Heart left ventricle (tissue), 16 donors: ENCODE data around the gene DNAJB12. TPM values are rescaled to one million over a fixed set of nuclear protein-coding genes. Genes with fewer than 3 reads are reported as not detected.

Experiments used
- ATAC-seq, 4 donors: fragments of 200-7000 bp; cut with Tn5 transposase; one replicate each; pipeline ENCODE4 v1.9.1; 2020 to 2022; ENCODE audit warnings: moderate library complexity in 4 of 4, mild to moderate bottlenecking in 3 of 4, moderate number of reproducible peaks in 1 of 4
- DNase-seq, 5 donors: peaks; one replicate each; pipeline ENCODE4 v3.0.0-alpha.2; 2020
- H3K27ac ChIP-seq, 12 donors: fragments of 200-600 bp; sonication (generic) in 4 of 12; one replicate each; pipeline versions ENCODE4 v1.5.0 to v1.8.0; 2016 to 2022; ENCODE audit warnings: mild to moderate bottlenecking in 2 of 12
- H3K27me3 ChIP-seq, 9 donors: fragments of 200-600 bp; sonication (generic) in 2 of 9; one replicate each; pipeline versions ENCODE4 v1.5.1 to v1.8.0; 2016 to 2022; ENCODE audit warnings: mild to moderate bottlenecking in 3 of 9
- H3K36me3 ChIP-seq, 9 donors: fragments of 200-600 bp; sonication (generic) in 2 of 9; one replicate each; pipeline versions ENCODE4 v1.5.0 to v1.8.0; 2018 to 2022; ENCODE audit warnings: mild to moderate bottlenecking in 2 of 9
- H3K4me1 ChIP-seq, 12 donors: fragments of 200-600 bp; sonication (generic) in 4 of 12; one replicate each; pipeline versions ENCODE4 v1.5.0 to v1.8.0; 2016 to 2022; ENCODE audit warnings: mild to moderate bottlenecking in 3 of 12
- H3K4me3 ChIP-seq, 12 donors: fragments of 200-600 bp; sonication (generic) in 4 of 12; one replicate each; pipeline versions ENCODE4 v1.5.0 to v1.8.0; 2017 to 2022; ENCODE audit warnings: mild to moderate bottlenecking in 9 of 12, moderate library complexity in 4 of 12
- H3K9me3 ChIP-seq, 12 donors: fragments of 200-600 bp; sonication (generic) in 4 of 12; one replicate each; pipeline versions ENCODE4 v1.5.0 to v1.8.0; 2016 to 2022; ENCODE audit warnings: mild to moderate bottlenecking in 1 of 12
- POLR2A ChIP-seq, 2 donors: fragments of 450-650 bp; IDR thresholded peaks; one replicate each; pipeline ENCODE4 v1.6.1; 2017; ENCODE audit warnings: antibody characterized with exemption in 2 of 2, mild to moderate bottlenecking in 2 of 2, moderate library complexity in 2 of 2
- WGBS, 4 donors: extraction: QIAGEN DNeasy Blood & Tissue Kit in 2 of 4; methylation state at CpG; one replicate each; pipeline versions ENCODE4 v1.1.5 to v1.1.7; 2013 to 2018; 5-methylcytosine and 5-hydroxymethylcytosine counted together
- intact Hi-C, 10 donors: fragments of 100-400 bp; cut with DNase I; formaldehyde crosslinking; loops; one replicate each; pipeline versions ENCODE4 v1.11.1 to v1.14.2; 2022
- polyA plus RNA-seq, 2 donors: library from polyadenylated mRNA; stranded (reverse); fragments of 200-250 nt; gene quantifications; one replicate each; pipeline ENCODE4 v1.2.3, GENCODE V29; 2013
- total RNA-seq, 9 donors: library from RNA; depleted of rRNA in 2 of 9; stranded (reverse); fragments of >200 nt in 2 of 9; fragmentation: NEBNext Ultra II Directional in 3 of 9; extraction: Animal tissue kit (Norgen Biotek cat#: 25700) in 3 of 9; gene quantifications; one replicate each; pipeline versions ENCODE4 v1.1.0 to v1.2.4, GENCODE V29; 2016 to 2023
- TF ChIP-seq, protein P1 (sequence below), 12 donors: fragments of 200-600 bp; sonication (generic) in 4 of 12; IDR thresholded peaks; one replicate each; pipeline versions ENCODE4 v1.5.0 to v1.8.0; 2018 to 2022; ENCODE audit warnings: antibody characterized with exemption in 12 of 12, mild to moderate bottlenecking in 5 of 12
- donor health status: ischemic (EF 13 %, LVEDD 7.1; RV severe dilation, severe dysfunction).
- donor health status: healthy with polysubstance abuse.
- donor health status: DM: no; HTN: yes; CAD: no.
- donor health status: DM: no; HTN: no; CAD: no.
- donor health status: ischemic (EF 25% LVEDD 6.9; RV normal size, moderate dysfunction).
- donor health status: ischemic (EF 25% LVEDD 5.7; RV mildly dilated, moderate dysfunction).
- donor health status: healthy.
- donor health status: DM: yes; HTN: yes; CAD: no.
- donor health status: ischemic (EF 35%, LVEDD 5.7; RV mildly dilated, moderate dysfunction).
- donor health status: nonischemic (EF 11% LVEDD 7.7; RV severe dilation, severe dysfunction).
- donor health status: DM: yes; HTN: yes; CAD: no.
- donor health status: PGD.
- donor health status: ischemic (EF 29% LVEDD 5.4; RV normal size, mild dysfunction).
- donor health status: nonischemic (EF 23%, LVEDD 6.1; RV moderate dilation, normal function).

DNAJB12 gene
- total and polyA plus RNA-seq, 11 donors, result 21.1 to 42.5 (median 29.1) TPM

- H3K27ac ChIP-seq, result peak overlapping the region; percentile 82 to 98 (median 92)
- DNase-seq (peak in 1 of 5 donors; percentile 66), ATAC-seq (no peak)
- no peaks in the 10 kb centered on the region for H3K9me3 ChIP-seq
- H3K27me3 ChIP-seq, result no peaks in the 10 kb centered on the region
- peaks cover 0 to 45% (median 26%) of the 10 kb centered on the region in 9 donors for H3K36me3 ChIP-seq
- H3K4me3 ChIP-seq, result peak overlapping the region in 1 of 12 donors; percentile 7
- intact Hi-C loops, result loop anchor here in 5 of 10 donors (5.0 to 10.0 kb wide), 4 partner anchors 72 to 440 kb away; no protein-coding TSS in a partner anchor
- H3K4me1 ChIP-seq, result peaks cover 8 to 79% (median 66%) of the 10 kb centered on the region in 12 donors
- TF ChIP-seq POLR2A (IDR thresholded peaks at IDR 0.05), result no peak
- TF ChIP-seq, protein P1, sequence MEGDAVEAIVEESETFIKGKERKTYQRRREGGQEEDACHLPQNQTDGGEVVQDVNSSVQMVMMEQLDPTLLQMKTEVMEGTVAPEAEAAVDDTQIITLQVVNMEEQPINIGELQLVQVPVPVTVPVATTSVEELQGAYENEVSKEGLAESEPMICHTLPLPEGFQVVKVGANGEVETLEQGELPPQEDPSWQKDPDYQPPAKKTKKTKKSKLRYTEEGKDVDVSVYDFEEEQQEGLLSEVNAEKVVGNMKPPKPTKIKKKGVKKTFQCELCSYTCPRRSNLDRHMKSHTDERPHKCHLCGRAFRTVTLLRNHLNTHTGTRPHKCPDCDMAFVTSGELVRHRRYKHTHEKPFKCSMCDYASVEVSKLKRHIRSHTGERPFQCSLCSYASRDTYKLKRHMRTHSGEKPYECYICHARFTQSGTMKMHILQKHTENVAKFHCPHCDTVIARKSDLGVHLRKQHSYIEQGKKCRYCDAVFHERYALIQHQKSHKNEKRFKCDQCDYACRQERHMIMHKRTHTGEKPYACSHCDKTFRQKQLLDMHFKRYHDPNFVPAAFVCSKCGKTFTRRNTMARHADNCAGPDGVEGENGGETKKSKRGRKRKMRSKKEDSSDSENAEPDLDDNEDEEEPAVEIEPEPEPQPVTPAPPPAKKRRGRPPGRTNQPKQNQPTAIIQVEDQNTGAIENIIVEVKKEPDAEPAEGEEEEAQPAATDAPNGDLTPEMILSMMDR (IDR thresholded peaks at IDR 0.05), result no peak
- WGBS, 4 donors, result 63 to 67% (median 67%) methylated on average over 17 of the region's 17 CpGs
Observed at GRCh38 chr10:72334196-72334824, 20.4 kb downstream of the DNAJB12 start.

- H3K4me1 ChIP-seq, result peaks cover 8 to 89% (median 72%) of the 10 kb centered on the region in 12 donors
- intact Hi-C loops, result loop anchor here in 5 of 10 donors (5.0 to 10.0 kb wide), 4 partner anchors 71 to 439 kb away; no protein-coding TSS in a partner anchor
- DNase-seq, result peak in 1 of 5 donors; percentile 49
- H3K27ac ChIP-seq, result peak overlapping the region; percentile 54 to 98 (median 90)
- H3K4me3 ChIP-seq, result no peak overlapping the region
- no peaks in the 10 kb centered on the region for H3K9me3 ChIP-seq
- no peak for ATAC-seq
- 75 to 82% (median 77%) methylated on average over 18 to 19 of the region's 19 CpGs for WGBS, 4 donors
- TF ChIP-seq POLR2A (IDR thresholded peaks at IDR 0.05), result no peak
- TF ChIP-seq, protein P1 (IDR thresholded peaks at IDR 0.05), result peak in 1 of 12 donors; percentile 15
- H3K36me3 ChIP-seq, result peaks cover 0 to 35% (median 17%) of the 10 kb centered on the region in 9 donors
- no peaks in the 10 kb centered on the region for H3K27me3 ChIP-seq
Observed at GRCh38 chr10:72333112-72334015, 21.4 kb downstream of the DNAJB12 start.

- TF ChIP-seq, protein P1 (IDR thresholded peaks at IDR 0.05), result no peak
- no peak for TF ChIP-seq POLR2A (IDR thresholded peaks at IDR 0.05)
- no peak for ATAC-seq
- peak in 1 of 5 donors; percentile 67 for DNase-seq
- H3K4me3 ChIP-seq, result peak overlapping the region in 2 of 12 donors; percentile 10 to 13
- H3K27ac ChIP-seq, result peak overlapping the region; percentile 50 to 98 (median 88)
- peaks cover 15 to 97% (median 80%) of the 10 kb centered on the region in 12 donors for H3K4me1 ChIP-seq
- H3K27me3 ChIP-seq, result no peaks in the 10 kb centered on the region
- 51 to 60% (median 55%) methylated on average over 12 of the region's 12 CpGs for WGBS, 4 donors
- intact Hi-C loops, result loop anchor here in 5 of 10 donors (5.0 to 10.0 kb wide), 4 partner anchors 70 to 438 kb away; no protein-coding TSS in a partner anchor
- peaks cover 0 to 27% (median 9%) of the 10 kb centered on the region in 9 donors for H3K36me3 ChIP-seq
- no peaks in the 10 kb centered on the region for H3K9me3 ChIP-seq
Observed at GRCh38 chr10:72332423-72333111, 22.2 kb downstream of the DNAJB12 start.
